IPS-NIHi7 (cell line): ENCODE measurements around the gene PLA2G2A.
"Not testable (repeated sequence)": the region's sequence is repeated elsewhere in the genome, so short reads cannot be mapped to it uniquely, and the experiment has no call there.

ENCODE experiments used
- DNase-seq: peaks from one replicate; pipeline ENCODE4 v3.0.0; 2012; ENCODE audit warnings: mixed read lengths; ENCODE audit errors: extremely low spot score

Gene PLA2G2A

GRCh38 chr1:19927130-19927421 lies 52.3 kb downstream of the PLA2G2A start:
- not testable (repeated sequence) for DNase-seq

GRCh38 chr1:19926296-19927129 lies 52.9 kb downstream of the PLA2G2A start:
- no peak for DNase-seq
